Stromal cell of bone marrow (primary cell): ENCODE results near the gene DNAJB6.
A peak's percentile ranks its signal among the peaks of the same experiment; 100 is the strongest.

Source experiments
- DNase-seq: peaks from one replicate; pipeline ENCODE4 v3.0.0-alpha.2; 2012; ENCODE audit warnings: low read depth

Gene DNAJB6

GRCh38 chr7:157336383-157337315, at the start of gene DNAJB6:
Gene DNAJB6 (plus strand): TSS chr7:157337004. CDS start chr7:157358573, 21,569 bp downstream.
- DNase-seq = peak; percentile 80

GRCh38 chr7:157291404-157292080, 45.3 kb upstream of the DNAJB6 start:
- no peak for DNase-seq

DNA sequence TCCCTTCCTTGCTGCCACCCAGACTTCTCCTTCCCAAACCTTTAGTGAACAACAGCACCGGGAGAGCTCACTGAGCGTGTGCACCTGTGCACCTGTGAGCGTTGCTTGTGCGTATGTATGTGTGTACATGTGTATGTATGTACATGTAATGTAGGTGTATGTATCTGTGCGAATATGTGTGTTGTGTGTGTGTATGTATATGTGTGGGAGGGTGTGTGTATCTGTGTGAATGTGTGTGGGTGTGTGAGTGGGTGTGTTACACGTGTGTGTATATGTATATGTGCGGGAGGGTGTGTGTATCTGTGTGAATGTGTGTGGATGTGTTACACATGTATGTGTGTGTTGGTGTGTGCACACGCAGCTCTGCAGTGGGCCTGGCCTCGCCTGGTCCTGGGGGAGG, 44.5 kb upstream of the DNAJB6 start:
- no peak for DNase-seq

- DNase-seq = no peak
Measured at GRCh38 chr7:157292770-157293412, 43.9 kb upstream of the DNAJB6 start.

DNA sequence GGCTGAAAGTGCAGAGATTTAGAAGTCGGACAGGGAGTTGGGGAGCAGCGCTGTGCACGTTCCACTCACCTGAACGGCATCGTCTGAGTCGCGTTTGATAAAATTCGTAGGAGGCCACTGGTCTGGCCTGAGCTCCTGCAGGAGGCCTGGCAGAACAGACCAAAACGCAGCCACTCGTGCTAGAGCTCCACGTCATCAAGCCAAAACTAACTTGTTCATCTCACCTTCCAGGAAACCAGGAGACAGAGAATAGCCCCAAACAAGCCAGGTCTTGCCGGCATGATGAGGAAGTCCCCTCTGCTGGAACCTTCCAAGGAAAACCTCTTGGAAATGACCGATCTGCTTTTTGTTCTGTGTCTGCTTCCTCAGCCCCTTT, 43.4 kb upstream of the DNAJB6 start:
- no peak for DNase-seq

DNA sequence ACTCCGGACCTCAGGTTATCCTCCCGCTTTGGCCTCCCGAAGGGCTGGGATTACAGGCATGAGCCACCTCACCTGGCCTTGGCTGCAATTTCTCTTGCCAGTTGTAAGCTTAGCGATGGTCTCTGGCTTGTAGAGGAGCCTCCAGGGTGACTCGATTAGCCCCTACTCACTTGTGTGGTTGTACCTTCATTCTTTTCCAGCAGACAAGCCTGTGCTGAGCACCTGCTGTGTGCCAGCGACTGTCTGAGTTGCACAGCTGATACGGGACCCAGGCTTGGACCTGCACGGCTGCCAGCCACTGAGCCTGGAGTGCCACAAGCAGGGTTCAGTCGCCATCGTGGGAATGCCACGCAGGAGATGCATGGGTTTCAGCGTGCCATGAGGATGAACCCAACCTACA, 42.0 kb upstream of the DNAJB6 start:
- DNase-seq = no peak

- no peak for DNase-seq
Measured at GRCh38 chr7:157295338-157295737, 41.5 kb upstream of the DNAJB6 start.

DNA sequence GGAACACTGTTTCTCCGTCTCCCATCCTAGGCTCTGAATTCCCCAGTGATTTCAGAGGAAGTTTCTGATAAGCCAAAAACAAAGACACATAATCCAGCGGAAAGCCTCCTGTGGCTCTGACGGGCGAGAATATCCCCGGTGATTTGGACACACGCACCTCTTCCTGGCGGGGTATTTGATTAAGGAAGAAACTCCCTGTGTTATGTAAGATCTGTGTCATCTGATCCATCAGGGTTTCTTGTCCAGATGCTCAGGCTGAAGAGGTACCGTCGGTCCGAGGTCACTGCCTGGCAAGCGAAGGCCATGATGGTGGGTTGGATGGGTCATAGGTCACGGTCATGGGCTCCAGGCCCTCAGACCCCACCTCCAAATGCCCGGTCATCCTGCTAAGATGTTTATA, 39.6 kb upstream of the DNAJB6 start:
- no peak for DNase-seq

GRCh38 chr7:157299317-157299612, 37.5 kb upstream of the DNAJB6 start:
- DNase-seq = no peak

DNA sequence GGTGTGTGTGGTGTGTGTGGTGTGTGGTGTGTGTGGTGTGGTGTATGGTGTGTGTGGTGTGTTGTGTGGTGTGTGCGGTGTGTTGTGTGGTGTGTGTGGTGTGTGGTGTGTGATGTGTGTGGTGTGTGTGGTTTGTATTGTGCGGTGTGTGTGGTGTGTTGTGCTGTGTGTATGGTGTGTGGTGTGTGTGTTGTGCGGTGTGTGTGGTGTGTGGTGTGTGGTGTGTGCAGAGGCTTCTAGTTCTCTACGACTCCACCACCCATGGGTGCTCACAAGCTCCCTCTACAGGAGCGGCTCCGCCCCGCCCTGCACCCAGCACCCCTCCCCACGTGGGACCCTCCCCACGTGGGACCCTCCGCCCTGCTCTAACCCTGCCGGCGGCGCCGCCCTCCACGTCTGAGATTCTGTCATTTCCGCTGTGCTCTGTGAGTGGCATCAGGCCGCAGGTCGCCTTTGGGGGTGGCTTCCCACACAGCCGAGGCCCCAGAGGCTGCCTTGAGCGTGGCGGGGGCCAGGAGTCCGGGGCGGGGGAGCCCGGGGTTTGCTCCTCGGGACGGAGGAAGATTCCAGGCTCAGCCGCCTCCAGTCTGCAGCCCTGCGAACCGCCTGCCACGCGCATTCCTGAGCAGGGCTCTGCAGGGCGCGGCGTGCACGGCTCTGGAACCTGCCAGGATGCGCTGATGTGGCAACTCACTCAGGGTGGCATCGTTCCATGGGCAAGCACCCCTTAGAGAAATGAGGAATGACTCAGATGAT, 37.0 kb upstream of the DNAJB6 start:
- no peak for DNase-seq

- DNase-seq = no peak
Measured at GRCh38 chr7:157300369-157300825, 36.4 kb upstream of the DNAJB6 start.

DNA sequence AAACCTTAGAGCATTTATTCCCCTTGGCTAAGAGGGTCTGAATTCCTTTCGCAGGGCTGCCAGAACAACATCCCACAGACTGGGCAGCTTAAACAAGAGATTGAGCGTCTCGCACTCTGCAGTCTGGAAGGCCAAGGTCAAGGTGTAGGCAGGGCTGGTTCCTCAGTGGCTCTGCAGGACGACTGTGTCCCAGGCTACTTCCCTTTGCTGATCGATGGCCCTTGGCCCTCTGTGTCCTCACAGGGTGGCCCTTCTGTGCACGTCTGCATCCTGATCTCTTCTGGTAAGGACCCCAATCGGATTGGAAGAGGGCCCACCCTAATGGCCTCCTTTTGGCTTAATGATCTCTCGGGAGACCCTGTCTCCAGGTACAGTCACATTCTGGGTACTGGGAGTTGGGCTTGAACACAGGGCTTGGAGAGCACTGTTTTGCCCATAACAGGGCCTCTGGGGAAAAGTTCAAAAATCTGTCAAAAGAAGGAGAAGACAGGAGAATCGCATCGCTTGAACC, 35.1 kb upstream of the DNAJB6 start:
- no peak for DNase-seq

DNA sequence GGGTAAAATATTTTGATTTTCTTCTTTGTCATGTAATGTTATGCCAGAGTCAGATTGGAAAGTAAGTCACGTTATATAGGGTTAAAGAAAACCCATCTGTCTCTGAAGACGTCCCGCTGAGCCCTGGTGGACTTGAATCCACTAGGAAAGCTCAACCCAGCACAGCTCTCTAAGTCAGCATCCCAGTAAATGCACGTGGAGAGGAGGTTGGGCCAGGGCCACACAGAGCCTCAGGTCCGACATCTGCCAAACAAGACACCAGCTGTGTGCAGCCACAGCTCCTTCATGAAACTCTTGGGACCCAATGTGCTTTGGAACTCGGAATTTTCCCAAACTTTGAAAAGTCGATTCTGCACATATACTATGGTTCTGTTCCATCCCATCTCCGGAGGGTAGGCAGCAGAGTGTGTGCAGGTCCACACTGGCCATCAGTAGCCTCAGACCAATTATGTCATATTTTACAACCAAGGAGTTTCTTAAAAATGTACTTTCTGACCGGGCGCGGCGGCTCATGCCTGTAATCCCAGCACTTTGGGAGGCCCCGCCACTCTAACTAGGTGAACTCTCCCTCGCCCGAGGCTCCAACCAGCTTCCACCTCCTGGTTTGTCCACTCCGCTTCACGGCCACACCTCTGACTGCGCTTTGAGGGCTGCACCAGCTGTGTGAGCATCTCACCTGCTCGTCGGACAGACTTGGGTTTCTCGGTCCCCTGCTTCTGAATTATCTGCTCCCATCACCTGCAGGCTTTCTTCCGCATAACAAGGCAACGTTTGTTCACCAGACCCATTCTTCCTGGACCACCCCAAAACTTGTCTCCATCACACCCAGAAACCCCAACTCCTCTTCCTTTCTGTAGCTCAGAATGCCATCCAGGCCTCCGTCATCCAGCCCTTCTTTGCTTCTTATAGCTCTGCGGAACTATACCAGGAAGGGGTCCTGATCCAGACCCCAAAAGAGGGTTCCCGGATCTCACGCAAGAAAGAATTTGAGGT, 29.7 kb upstream of the DNAJB6 start:
- no peak for DNase-seq

DNA sequence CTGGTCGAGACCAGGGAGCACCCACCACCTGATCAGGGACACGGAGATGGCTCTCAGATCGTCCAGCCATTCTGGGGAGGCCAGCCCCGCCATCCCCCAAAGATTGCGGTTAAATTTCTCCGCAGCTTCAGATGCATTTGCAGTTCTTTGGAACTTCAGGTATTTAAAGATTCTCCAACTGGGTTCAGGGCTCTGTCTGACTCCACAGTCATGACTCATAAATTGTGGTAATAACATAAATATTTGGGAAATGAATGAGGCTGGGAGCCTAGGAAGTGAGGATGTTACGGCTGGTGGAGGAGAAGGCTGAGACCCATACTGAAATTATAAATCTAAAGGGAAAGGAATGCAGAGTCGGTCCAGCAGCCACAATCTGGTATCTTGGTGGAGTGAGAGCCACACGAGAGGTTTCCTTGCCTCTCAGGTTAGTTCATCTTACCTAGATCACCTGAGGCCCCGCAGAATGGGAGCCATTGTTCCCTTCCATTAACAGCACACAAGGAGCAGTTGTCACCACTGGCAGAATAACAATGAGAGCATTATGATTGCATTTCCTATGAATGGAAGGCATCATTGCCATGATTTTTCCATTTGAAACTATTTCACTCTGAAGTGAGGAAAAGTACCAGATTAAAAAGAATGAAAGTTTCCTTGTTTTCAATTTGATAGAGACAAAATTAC, 26.7 kb upstream of the DNAJB6 start:
- DNase-seq = peak; percentile 72

DNA sequence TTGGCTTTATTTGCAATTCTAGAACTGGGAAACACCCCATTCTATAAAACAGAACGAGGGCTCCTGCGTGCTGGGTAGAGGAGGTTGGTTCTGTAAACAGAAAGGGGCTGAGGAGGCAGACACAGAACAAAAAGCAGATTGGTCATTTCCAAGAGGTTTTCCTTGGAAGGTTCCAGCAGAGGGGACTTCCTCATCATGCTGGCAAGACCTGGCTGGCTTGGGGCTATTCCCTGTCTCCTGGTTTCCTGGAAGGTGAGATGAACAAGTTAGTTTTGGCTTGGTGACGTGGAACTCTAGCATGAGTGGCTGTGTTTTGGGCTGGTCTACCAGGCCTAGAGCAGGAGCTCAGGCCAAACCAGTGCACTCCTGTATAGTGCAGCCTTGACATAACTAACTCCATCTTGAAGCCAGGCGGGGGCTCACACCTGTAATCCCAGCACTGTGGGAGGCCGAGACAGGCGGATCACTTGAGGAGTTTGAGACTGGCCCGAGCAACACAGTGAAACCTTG, 26.1 kb upstream of the DNAJB6 start:
- DNase-seq = no peak

- DNase-seq = no peak
Measured at GRCh38 chr7:157312941-157313340, 23.9 kb upstream of the DNAJB6 start.

DNA sequence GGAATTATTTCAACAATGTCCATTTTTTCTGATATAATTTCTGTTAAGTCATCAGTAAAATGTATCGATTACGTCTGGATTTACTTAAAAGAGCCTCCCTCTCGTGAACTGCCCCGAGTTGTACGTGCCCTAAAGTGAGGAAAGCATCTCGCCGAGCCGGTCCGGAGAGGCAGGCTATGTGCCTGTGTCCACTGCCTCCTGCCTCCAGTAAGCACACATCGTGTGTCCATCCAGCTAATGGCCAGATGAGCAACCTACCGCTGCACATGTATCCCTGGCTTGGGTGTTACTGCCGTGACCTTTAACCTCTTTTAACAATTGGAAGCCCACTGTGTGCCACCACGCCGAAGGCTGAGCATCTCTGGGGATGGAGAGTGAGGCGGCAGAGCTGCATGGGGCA, 23.2 kb upstream of the DNAJB6 start:
- DNase-seq = no peak

- no peak for DNase-seq
Measured at GRCh38 chr7:157318015-157318706, 18.6 kb upstream of the DNAJB6 start.

DNA sequence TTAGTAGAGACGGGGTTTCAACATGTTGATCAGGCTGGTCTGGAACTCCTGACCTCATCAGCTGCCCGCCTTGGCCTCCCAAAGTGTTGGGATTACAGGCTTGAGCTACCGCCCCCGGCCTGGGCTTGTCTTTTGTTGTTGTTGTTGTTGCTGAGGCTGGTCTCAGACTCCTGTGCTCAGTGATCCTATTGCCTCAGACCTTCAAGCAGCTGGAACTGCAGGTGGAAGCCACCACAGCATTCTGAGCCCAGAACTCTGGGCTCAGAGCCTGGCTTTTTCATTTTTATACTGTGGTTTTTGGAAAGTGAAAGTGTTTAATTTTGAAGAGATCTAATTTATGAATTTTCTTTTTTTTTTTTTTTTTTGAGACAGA, 16.2 kb upstream of the DNAJB6 start:
- no peak for DNase-seq
